NCI-H526 (cell line): Measurements from ENCODE around the gene SMS.

Experiments
- DNase-seq, 2 experiments: peaks; one replicate each; lab custom pipeline; 2025; lab: John Stamatoyannopoulos, UW

The SMS gene

DNA sequence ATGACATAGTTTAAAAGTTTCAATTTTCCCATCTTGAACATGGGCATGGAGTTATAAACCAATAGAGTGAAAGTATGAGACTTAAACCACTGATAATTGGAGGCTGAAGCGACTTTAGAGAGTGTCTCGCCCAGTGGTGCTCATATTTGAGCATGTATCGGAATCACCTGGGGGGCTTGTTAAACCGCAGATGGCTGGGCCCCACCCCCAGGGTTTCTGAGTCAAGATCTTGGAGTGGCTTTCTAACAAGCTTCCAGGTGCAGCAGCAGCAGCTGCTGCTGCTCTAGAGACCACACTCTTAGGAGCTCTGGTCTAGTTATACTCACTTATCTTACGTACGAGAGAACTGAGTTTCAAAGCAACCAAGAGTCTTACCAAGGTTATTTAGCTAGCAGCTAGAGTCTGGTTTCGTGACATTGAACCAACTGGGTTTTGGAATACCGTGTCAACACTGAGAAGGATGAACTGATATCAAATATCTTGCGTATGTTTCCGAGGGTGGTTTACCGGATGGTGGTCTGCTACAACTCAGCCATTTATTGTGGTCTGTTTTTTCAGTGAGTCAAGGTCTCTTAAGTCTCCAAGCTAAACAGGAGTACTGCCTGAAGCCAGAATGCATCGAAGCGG, 97.5 kb downstream of the SMS start:
- DNase-seq, result no peak

DNA sequence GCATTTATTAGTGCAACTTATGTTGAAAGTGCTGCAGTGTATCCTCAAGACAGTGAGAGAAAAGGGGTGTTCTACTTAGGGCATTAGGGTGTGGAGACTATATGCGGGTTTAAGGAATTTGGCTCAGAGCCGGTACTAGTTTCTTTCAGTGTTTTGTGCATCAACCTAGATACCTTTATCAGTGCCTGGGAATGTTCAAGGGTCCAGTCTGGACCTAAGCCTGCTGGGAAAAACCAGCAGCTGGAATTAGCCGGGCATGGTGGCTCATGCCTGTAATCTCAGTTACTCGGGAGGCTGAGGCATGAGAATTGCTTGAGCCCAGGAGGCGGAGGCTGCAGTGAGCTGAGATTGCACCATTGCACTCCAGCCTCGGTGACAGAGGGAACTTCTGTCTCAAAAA, 99.0 kb downstream of the SMS start:
- DNase-seq, result no peak

- DNase-seq, result no peak
These were observed 99.7 kb downstream of the SMS start for GRCh38 chrX:22040184-22040583.

DNA sequence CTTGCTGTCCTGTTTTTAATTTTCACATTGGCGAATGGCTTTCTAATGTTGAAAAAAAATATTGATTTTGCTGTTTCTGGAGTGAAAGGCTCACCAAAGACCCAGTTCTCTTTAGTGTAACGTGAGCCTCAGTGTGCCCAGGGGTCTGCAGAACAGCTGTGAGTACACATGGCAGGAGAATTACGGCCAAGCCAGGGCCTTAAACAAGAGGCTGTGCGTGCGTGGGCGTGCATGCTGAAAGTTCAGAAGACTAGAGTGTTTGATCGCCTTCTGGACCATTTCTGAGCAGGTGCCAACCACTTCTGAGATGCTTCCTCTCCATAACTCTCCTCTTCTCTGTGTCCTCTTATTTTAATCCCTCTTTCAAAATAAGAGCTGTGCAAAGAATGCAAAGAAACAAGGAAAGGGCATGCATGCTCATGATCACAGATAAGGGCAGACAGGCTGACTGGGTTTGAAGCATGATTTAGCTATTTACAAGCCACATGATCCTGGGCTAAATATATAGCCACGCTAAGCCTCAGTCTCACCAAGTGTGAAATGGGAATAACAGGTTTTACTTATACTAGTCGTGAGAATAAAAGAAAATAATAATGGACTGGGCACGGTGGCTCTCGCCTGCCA, 101.5 kb downstream of the SMS start:
- DNase-seq, result no peak

- DNase-seq, result no peak
These were observed 103.4 kb downstream of the SMS start for GRCh38 chrX:22043872-22044271.
